HFF-Myc (cell line): ENCODE measurements around the gene TRIM65.

ENCODE experiments used
- DNase-seq: peaks from one replicate; pipeline ENCODE4 v3.0.0-alpha.2; 2011; ENCODE audit warnings: low read depth; ENCODE audit errors: extremely low read depth
- H3K4me3 ChIP-seq: replicated peaks from 2 replicates; pipeline ENCODE4 v1.5.1; 2011; ENCODE audit warnings: low read depth, mild to moderate bottlenecking, control low read depth, low read length
- CTCF ChIP-seq: IDR thresholded peaks from 2 replicates; pipeline ENCODE4 v1.5.1; 2012; ENCODE audit warnings: mild to moderate bottlenecking, low read depth, low read length, control low read depth; ENCODE audit errors: missing control alignments

The TRIM65 gene

DNA sequence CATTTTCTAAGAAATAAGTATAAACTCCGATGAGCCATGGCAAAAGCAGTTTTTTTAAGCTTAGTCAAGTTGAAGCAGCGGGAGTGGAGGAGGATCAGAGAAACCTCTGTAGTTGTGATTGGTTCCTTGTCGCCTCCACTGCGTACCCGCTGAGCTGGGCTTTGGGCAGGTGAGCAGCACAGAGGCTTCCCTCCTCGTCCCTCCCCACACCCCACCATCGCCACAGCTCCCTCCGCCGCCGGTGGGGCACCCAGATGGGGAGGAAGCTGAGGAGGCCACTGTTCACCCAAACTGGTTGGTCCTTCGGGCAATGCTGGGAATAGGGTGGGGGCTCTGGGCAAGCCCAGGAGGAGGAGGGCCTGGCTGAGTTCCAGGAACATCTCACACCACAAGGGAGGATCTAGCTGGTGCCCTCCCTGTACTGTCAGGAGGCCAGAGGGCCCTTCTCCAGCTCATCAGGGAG, 13.1 kb upstream of the TRIM65 start:
- no peak overlapping the region for H3K4me3 ChIP-seq
- TF ChIP-seq CTCF = no peak
- no peak for DNase-seq

- no peak for DNase-seq
- TF ChIP-seq CTCF = no peak
- H3K4me3 ChIP-seq = no peak overlapping the region
Measured at GRCh38 chr17:75909051-75909811, 12.5 kb upstream of the TRIM65 start.

DNA sequence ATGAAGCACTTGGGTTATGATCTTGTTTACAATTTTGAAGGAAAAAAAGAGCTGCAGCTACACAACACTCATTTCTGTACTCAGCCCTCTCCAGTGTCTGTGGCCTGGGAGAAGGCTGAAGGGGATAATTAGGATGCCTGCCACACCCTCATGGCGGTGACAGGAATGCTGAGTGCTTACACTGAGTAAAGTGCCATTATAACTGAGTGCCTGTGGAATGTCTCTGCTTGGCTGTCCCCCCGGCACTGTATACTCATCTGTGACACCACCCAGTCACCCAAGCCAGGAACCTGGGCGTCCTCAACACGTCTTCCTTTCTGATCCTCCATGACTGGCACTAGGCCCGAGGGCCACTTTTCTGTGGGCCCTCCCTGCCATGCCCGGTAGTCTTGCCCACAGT, 11.4 kb upstream of the TRIM65 start:
- no peak for TF ChIP-seq CTCF
- DNase-seq = no peak
- no peak overlapping the region for H3K4me3 ChIP-seq

DNA sequence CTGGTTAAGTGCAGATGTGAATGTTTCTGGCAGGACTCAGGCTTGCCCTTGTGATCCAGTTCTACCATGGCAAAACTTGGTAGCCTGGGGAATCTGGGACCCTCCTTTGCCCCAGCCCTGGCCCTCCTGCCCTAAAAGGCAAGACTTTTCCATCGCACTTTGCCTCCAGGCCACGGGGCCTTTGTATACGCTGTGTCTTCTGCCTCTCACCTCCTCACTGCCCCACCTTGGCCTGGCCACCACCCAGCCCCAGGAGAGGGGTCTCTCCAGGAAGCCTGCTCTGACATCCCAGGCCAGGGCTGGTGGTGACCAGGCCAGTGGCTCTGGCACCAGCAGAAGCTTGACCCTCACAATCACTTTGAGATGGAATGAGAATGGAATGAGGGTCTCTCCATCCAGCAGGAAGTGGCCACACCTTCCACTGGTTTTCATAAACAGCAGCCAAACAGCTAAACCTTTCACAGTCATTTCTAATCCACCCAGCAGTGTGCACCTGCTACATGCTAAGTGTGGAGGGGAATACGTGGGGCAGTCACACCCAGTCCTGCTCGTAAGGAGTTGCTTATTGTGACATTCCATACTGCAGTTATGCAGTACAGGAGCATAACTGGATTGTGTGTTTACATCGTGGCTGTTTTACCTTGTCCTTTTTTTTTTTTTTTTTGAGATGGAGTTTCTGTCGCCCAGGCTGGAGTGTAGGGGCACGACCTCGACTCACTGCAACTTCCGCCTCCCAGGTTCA, 9.6 kb upstream of the TRIM65 start:
- no peak for DNase-seq
- H3K4me3 ChIP-seq = no peak overlapping the region
- TF ChIP-seq CTCF = no peak

DNA sequence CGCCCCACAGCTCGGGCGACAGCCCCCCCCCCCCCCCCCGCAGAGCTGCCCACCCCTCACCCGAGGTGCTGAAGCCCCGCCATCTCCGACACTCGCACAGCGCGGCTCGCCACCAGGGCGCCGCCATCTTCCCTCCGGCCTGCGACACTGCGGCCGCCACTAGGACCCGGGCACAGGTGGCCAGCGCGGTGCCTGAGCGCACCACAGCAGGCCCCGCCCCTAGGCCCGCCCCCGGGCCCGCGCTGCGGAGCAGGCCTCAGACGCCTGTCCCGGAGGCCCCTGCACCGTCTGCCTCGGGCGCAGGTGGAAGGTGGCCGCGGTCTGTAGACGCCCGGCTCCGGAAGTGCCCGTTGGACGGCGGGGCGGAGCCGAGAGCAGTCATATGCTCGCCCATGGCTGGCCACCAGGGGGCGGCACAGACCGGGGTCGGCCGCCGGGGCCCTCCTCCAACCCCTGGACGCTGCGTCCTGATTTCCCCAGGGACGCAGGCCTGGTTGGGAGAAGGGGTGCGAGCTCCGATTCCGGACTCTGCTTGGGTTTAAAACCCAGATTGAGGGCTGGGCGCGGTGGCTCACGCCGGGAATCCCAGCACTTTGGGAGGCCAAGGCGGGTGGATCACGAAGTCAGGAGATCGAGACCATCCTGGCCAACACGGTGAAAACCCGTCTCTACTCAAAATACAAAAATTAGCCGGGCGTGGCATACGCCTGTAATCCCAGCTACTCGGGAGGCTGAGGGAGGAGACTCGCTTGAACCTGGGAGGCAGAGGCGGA, 8.2 kb upstream of the TRIM65 start, which contains the start of gene MRPL38:
Gene MRPL38 (minus strand): TSS at position 136 of the 773 bp plus-strand sequence. CDS start 9 bp downstream, at position 127.
- DNase-seq = peak; percentile 81
- TF ChIP-seq CTCF = peak; percentile 85
- H3K4me3 ChIP-seq = peak within 1 kb of the TSS; percentile 81

DNA sequence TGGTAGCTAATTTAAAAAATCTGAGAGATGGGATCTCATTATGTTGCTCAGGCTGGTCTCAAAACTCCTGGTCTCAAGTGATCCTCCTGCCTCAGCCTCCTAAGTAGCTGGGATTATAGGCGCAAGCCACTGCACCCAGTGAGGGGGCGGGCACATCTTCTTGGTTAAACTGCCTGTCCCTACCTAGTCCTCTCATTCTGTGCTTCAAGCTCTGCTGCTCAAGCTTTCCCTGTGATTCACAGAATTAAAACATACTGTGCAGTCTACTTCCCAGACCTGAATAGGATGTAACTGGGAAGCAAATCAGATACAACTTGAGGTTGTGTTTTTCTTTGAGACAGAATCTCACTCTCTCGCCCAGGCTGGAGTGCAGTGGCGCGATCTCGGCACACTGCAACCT, 5.7 kb upstream of the TRIM65 start:
- no peak overlapping the region for H3K4me3 ChIP-seq
- DNase-seq = no peak
- no peak for TF ChIP-seq CTCF
